Measurements from ENCODE around the gene ADSS1. TPM values are rescaled to one million over a fixed set of nuclear protein-coding genes. Genes with fewer than 3 reads are reported as not detected.
A peak's percentile ranks its signal among the peaks of the same experiment; 100 is the strongest.

The ADSS1 gene
- total RNA-seq, 1 donor from 2014 or later: 6.9 TPM

DNA sequence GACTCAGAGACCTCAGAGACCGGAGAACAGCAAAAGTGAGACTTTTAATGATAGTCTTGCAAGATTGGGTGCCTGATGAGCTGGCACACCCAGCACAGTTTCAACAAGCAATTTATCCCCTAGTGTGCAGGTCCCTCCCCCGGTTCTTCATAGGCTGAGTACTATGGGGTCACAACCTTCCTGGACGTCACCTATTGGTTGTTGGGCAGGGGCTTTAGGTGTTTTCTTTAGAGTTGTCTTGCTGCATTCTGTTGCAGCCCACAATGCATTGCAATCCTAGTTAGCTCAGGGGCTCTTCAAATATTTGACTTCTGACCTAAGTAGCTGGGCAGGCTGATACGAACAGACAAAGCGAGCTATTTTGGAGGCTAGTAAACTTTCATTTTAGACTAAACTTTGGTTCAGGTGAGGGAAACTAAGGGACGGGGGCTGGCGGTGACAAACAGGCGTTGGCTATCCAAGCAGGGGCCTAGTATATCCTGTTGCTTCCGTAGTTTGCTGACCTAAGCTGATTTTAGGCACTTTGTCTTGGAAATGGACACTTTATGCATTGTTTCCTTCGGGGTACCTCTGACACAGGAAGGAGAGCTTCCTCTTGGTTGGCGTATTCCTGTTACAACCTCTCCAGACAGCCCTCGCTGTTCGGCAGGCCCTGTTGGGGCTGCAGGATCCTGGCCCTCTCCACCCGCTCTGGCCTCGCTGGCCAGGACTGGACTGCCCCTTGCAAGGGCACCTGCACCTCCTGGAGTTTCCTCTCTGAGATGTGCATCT, 43.0 kb downstream of the ADSS1 start:
- Mint-ChIP-seq H3K4me3 (peak overlapping the region; percentile 16), H3K9me3 (no peaks in the 10 kb centered on the region), H3K27me3 (no peaks in the 10 kb centered on the region), H3K4me1 (ENCODE audit: unreplicated experiment) (peaks cover 31% of the 10 kb centered on the region), H3K36me3 (peaks cover 25% of the 10 kb centered on the region), H3K27ac (peak overlapping the region; percentile 51)
- DNase-seq (ENCODE audit: extremely low spot score, unreplicated experiment): no peak
- no peak for TF ChIP-seq CTCF (conservative IDR thresholded peaks at IDR 0.05)

DNA sequence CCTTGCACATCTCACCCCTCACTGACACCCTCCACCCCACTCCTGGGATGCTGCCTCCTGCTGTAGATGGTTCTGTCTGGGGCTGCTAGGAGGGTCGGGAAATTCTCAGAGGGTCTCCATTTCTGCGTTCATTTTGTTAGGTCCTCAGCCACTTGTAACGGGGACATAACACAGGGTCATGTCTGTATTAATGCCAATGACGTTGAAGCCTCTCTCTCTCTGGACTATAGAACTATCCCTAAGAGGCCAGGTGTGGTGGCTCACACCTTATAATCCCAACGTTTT, 43.5 kb downstream of the ADSS1 start:
- DNase-seq (ENCODE audit: extremely low spot score, unreplicated experiment): no peak
- Mint-ChIP-seq H3K27me3 (no peaks in the 10 kb centered on the region), H3K9me3 (no peaks in the 10 kb centered on the region), H3K36me3 (peaks cover 21% of the 10 kb centered on the region), H3K4me3 (no peak overlapping the region), H3K4me1 (ENCODE audit: unreplicated experiment) (peaks cover 31% of the 10 kb centered on the region), H3K27ac (no peak overlapping the region)
- no peak for TF ChIP-seq CTCF (conservative IDR thresholded peaks at IDR 0.05)

GRCh38 chr14:104768437-104769323, 44.7 kb downstream of the ADSS1 start:
- Mint-ChIP-seq H3K27me3 (no peaks in the 10 kb centered on the region), H3K4me1 (ENCODE audit: unreplicated experiment) (peaks cover 31% of the 10 kb centered on the region), H3K9me3 (no peaks in the 10 kb centered on the region), H3K4me3 (no peak overlapping the region), H3K36me3 (peaks cover 21% of the 10 kb centered on the region), H3K27ac (peak overlapping the region; percentile 55)
- peak; percentile 97 for TF ChIP-seq CTCF (conservative IDR thresholded peaks at IDR 0.05)
- DNase-seq (ENCODE audit: extremely low spot score, unreplicated experiment): peak; percentile 95

GRCh38 chr14:104769324-104770071, 45.5 kb downstream of the ADSS1 start:
- peaks cover 21% of the 10 kb centered on the region for H3K36me3 Mint-ChIP-seq
- peak overlapping the region; percentile 48 for H3K27ac Mint-ChIP-seq
- no peaks in the 10 kb centered on the region for H3K9me3 Mint-ChIP-seq
- no peaks in the 10 kb centered on the region for H3K27me3 Mint-ChIP-seq
- TF ChIP-seq CTCF (conservative IDR thresholded peaks at IDR 0.05): no peak
- H3K4me3 Mint-ChIP-seq: no peak overlapping the region
- H3K4me1 Mint-ChIP-seq (ENCODE audit: unreplicated experiment): peaks cover 31% of the 10 kb centered on the region
- no peak for DNase-seq (ENCODE audit: extremely low spot score, unreplicated experiment)

- TF ChIP-seq CTCF (conservative IDR thresholded peaks at IDR 0.05): no peak
- Mint-ChIP-seq H3K4me1 (ENCODE audit: unreplicated experiment) (peaks cover 31% of the 10 kb centered on the region), H3K36me3 (peaks cover 21% of the 10 kb centered on the region), H3K4me3 (no peak overlapping the region), H3K27ac (peak overlapping the region; percentile 48), H3K9me3 (no peaks in the 10 kb centered on the region), H3K27me3 (no peaks in the 10 kb centered on the region)
- no peak for DNase-seq (ENCODE audit: extremely low spot score, unreplicated experiment)
Measured at GRCh38 chr14:104770072-104770579, 46.1 kb downstream of the ADSS1 start.

Measured in type B pancreatic cell (in vitro differentiated cells).